A549 (cell line): ENCODE data around the gene CHAC2. TPM values are rescaled to one million over a fixed set of nuclear protein-coding genes. Genes with fewer than 3 reads are reported as not detected.

Experiments
- ATAC-seq, 2 experiments: fragments of 200-7000 bp in 1 of 2; fragments of >200 bp in 1 of 2; cut with Nextera tagmentation in 1 of 2; cut with Tn5 transposase in 1 of 2; 3 replicates each; pipeline versions ENCODE4 v1.8.0 to v1.9.1; 2018 to 2020; ENCODE audit warnings: mild to moderate bottlenecking in 1 of 2, moderate library complexity in 1 of 2
- CTCF ChIA-PET: fragments of 300-600 bp; sonication (Branson Sonifier 250); formaldehyde crosslinking; extraction: SDS; loops from one replicate; lab custom pipeline; 2021; ENCODE audit warnings: antibody characterized with exemption, inconsistent platforms; lab: Yijun Ruan, JAX
- POLR2A ChIA-PET: fragments of 350-600 bp; formaldehyde crosslinking; extraction: SDS; loops from one replicate; lab custom pipeline; 2021; ENCODE audit warnings: antibody characterized with exemption, inconsistent platforms; lab: Yijun Ruan, JAX
- DNase-seq, 2 experiments: peaks; one replicate each; pipeline versions ENCODE4 v3.0.0 to v3.0.0-alpha.2; 2011 to 2016; ENCODE audit warnings: low read depth in 1 of 2, low spot score in 1 of 2
- FAIRE-seq: peaks from 2 replicates; lab custom pipeline; 2011; peaks lifted over from hg19 to GRCh38; lab: Jason Lieb, UNC
- H3K27ac ChIP-seq, 2 experiments: fragments of >200 bp; sonication (Bioruptor Twin); formaldehyde crosslinking; 3 replicates each; pipeline ENCODE4 v1.5.1; 2016 to 2017
- H3K4me1 ChIP-seq: fragments of >200 bp; sonication (Bioruptor Twin); formaldehyde crosslinking; 3 replicates; pipeline ENCODE4 v1.6.1; 2016
- H3K4me2 ChIP-seq: fragments of >200 bp; sonication (Bioruptor Twin); formaldehyde crosslinking; 3 replicates; pipeline ENCODE4 v1.6.1; 2016
- H3K4me3 ChIP-seq: fragments of >200 bp; sonication (Bioruptor Twin); formaldehyde crosslinking; 3 replicates; pipeline ENCODE4 v1.5.1; 2016
- H3K9me3 ChIP-seq: fragments of >200 bp; sonication (Bioruptor Twin); formaldehyde crosslinking; 3 replicates; pipeline ENCODE4 v1.6.1; 2016
- BHLHE40 ChIP-seq: IDR thresholded peaks from 2 replicates; pipeline ENCODE4 v1.6.1; 2012; ENCODE audit warnings: low read depth, low read length, inconsistent platforms
- CBX2 ChIP-seq: fragments of 200-600 bp; sonication (generic); IDR thresholded peaks from 2 replicates; pipeline ENCODE4 v1.6.1; 2016; ENCODE audit warnings: low read depth, mild to moderate bottlenecking, borderline replicate concordance
- CBX8 ChIP-seq: fragments of 200-600 bp; sonication (generic); IDR thresholded peaks from 2 replicates; pipeline ENCODE4 v1.6.1; 2016
- CHD4 ChIP-seq: fragments of 200-600 bp; sonication (generic); IDR thresholded peaks from 2 replicates; pipeline ENCODE4 v1.6.1; 2016; ENCODE audit warnings: antibody characterized with exemption, mild to moderate bottlenecking, borderline replicate concordance
- EHF ChIP-seq: fragments of 250-450 bp; sonication (Bioruptor Pico); IDR thresholded peaks from 2 replicates; pipeline ENCODE4 v1.5.0; 2020; ENCODE audit warnings: mild to moderate bottlenecking
- EHMT2 ChIP-seq: fragments of 200-600 bp; sonication (generic); IDR thresholded peaks from 2 replicates; pipeline ENCODE4 v1.6.1; 2016; ENCODE audit warnings: antibody characterized with exemption, low read depth, mild to moderate bottlenecking, moderate library complexity
- EP300 ChIP-seq, 2 experiments: fragments of >200 bp; sonication (Bioruptor Twin); formaldehyde crosslinking; IDR thresholded peaks; 2 replicates in 1 of 2; 3 replicates in 1 of 2; pipeline ENCODE4 v1.6.1; 2016 to 2017
- FOSB ChIP-seq: fragments of 250-450 bp; sonication (Bioruptor Pico); IDR thresholded peaks from 2 replicates; pipeline ENCODE4 v1.5.0; 2020; ENCODE audit warnings: mild to moderate bottlenecking, moderate library complexity
- GATA3 ChIP-seq: IDR thresholded peaks from 2 replicates; pipeline ENCODE4 v1.6.1; 2012; ENCODE audit warnings: borderline replicate concordance
- HOXA7 ChIP-seq: fragments of 250-450 bp; sonication (Bioruptor Pico); IDR thresholded peaks from 2 replicates; pipeline ENCODE4 v1.5.0; 2020; ENCODE audit warnings: mild to moderate bottlenecking, moderate library complexity
- HOXB13 ChIP-seq: fragments of 250-450 bp; sonication (Bioruptor Pico); IDR thresholded peaks from 2 replicates; pipeline ENCODE4 v1.5.0; 2020; ENCODE audit warnings: low read depth, mild to moderate bottlenecking, moderate library complexity
- JUNB ChIP-seq: fragments of >200 bp; sonication (Bioruptor Twin); formaldehyde crosslinking; IDR thresholded peaks from 2 replicates; pipeline ENCODE4 v1.6.1; 2016
- KDM5A ChIP-seq: fragments of 200-600 bp; sonication (generic); IDR thresholded peaks from 2 replicates; pipeline ENCODE4 v1.6.1; 2016; ENCODE audit warnings: antibody characterized with exemption, mild to moderate bottlenecking
- MAFK ChIP-seq: fragments of 450-650 bp; IDR thresholded peaks from 2 replicates; pipeline ENCODE4 v1.6.1; 2014; ENCODE audit not compliant: partially characterized antibody
- MYC ChIP-seq: IDR thresholded peaks from 2 replicates; pipeline ENCODE4 v1.6.1; 2012; ENCODE audit warnings: mild to moderate bottlenecking, inconsistent platforms, low read length, improper control_type of control experiment, borderline replicate concordance
- NFE2L2 ChIP-seq: fragments of 150-350 bp; conservative IDR thresholded peaks from 2 replicates; pipeline ENCODE4 v1.6.1; 2014; ENCODE audit warnings: low read length
- PHF8 ChIP-seq: fragments of 200-600 bp; sonication (generic); IDR thresholded peaks from 2 replicates; pipeline ENCODE4 v1.6.1; 2016; ENCODE audit warnings: low read depth, mild to moderate bottlenecking, antibody characterized with exemption, moderate library complexity, borderline replicate concordance
- POLR2A ChIP-seq: IDR thresholded peaks from 2 replicates; pipeline ENCODE4 v1.6.1; 2012; ENCODE audit warnings: mild to moderate bottlenecking, low read length
- RARB ChIP-seq: fragments of 250-450 bp; sonication (Bioruptor Pico); IDR thresholded peaks from 2 replicates; pipeline ENCODE4 v1.8.0; 2021; ENCODE audit warnings: mild to moderate bottlenecking, moderate library complexity
- RNF2 ChIP-seq: fragments of 200-600 bp; sonication (generic); IDR thresholded peaks from 2 replicates; pipeline ENCODE4 v1.6.1; 2016; ENCODE audit warnings: low read depth, mild to moderate bottlenecking, antibody characterized with exemption, moderate library complexity, borderline replicate concordance
- SREBF2 ChIP-seq: fragments of 450-650 bp; IDR thresholded peaks from 2 replicates; pipeline ENCODE4 v1.6.1; 2014; ENCODE audit warnings: mild to moderate bottlenecking, moderate library complexity
- TP53 ChIP-seq: fragments of 250-450 bp; sonication (Bioruptor Pico); IDR thresholded peaks from 2 replicates; pipeline ENCODE4 v1.5.0; 2021; ENCODE audit warnings: mild to moderate bottlenecking, moderate library complexity
- ZSCAN20 ChIP-seq: fragments of 250-450 bp; sonication (Bioruptor Pico); IDR thresholded peaks from 2 replicates; pipeline ENCODE4 v1.8.0; 2022; ENCODE audit warnings: mild to moderate bottlenecking, moderate library complexity
- WGBS: methylation state at CpG from one replicate; pipeline ENCODE4 v1.1.6; 2017; ENCODE audit errors: missing lambda C conversion rate; 5-methylcytosine and 5-hydroxymethylcytosine counted together
- polyA plus RNA-seq, 4 experiments: library from polyadenylated mRNA; depleted of rRNA in 3 of 4; stranded (reverse); fragments of >200 nt; fragmentation: RNase III in 1 of 4; extraction: RNeasy Plus Mini Kit Qiagen cat#74134 plus additional on column Dnase treatment in 1 of 4; gene quantifications; 2 replicates in 3 of 4; 3 replicates in 1 of 4; pipeline ENCODE4 v1.2.3, GENCODE V29; 2011 to 2017
- TF ChIP-seq, protein P1 (sequence below): fragments of >200 bp; sonication (Bioruptor Twin); formaldehyde crosslinking; IDR thresholded peaks from 3 replicates; pipeline ENCODE4 v1.5.1; 2016
- TF ChIP-seq, protein P2 (sequence below): IDR thresholded peaks from 2 replicates; pipeline ENCODE4 v1.6.1; 2012
- TF ChIP-seq, protein P3 (sequence below): fragments of >200 bp; sonication (Bioruptor Twin); formaldehyde crosslinking; IDR thresholded peaks from 2 replicates; pipeline ENCODE4 v1.6.1; 2016
- TF ChIP-seq, protein P4 (sequence below): fragments of 150-350 bp; IDR thresholded peaks from 2 replicates; pipeline ENCODE4 v1.6.1; 2014; ENCODE audit warnings: low read depth, mild to moderate bottlenecking, low read length

The CHAC2 gene
- polyA plus RNA-seq, 2 of the 4 experiments (the other 2 are of a cell fraction), result 20.1 to 21.8 TPM

DNA sequence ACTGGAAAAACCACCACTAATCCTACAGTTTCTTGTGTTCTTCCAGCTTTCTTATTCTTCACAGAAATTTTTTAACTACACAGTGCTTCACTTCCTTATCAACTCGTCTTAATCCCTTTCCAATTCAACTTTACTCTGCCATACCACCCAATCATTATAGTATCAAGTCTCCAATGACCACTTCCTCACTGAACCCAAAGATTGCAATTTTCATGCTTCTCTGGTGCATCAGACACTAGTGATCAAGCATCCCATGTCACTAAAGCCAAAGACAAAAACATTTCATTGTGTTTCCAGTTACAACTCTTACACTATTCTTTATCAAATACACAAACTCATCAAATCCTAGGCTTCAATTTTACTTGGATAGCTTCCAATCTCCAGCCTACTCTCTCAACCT, 9.5 kb downstream of the CHAC2 start:
- Histone ChIP-seq H3K4me3 (no peak overlapping the region), H3K4me2 (no peak overlapping the region), H3K9me3 (no peaks in the 10 kb centered on the region), H3K27ac (no peak overlapping the region), H3K4me1 (no peaks in the 10 kb centered on the region)
- FAIRE-seq, result peak; percentile 72
- POLR2A ChIA-PET, result no interaction called here
- CTCF ChIA-PET, result no interaction called here
- WGBS, result 87% methylated on average over 1 of the region's 1 CpG
- no peak for DNase-seq
- TF ChIP-seq SREBF2 (no peak), KDM5A (no peak), TP53 (CRISPR knock-in tag) (no peak), RNF2 (no peak)
- no peak for ATAC-seq

DNA sequence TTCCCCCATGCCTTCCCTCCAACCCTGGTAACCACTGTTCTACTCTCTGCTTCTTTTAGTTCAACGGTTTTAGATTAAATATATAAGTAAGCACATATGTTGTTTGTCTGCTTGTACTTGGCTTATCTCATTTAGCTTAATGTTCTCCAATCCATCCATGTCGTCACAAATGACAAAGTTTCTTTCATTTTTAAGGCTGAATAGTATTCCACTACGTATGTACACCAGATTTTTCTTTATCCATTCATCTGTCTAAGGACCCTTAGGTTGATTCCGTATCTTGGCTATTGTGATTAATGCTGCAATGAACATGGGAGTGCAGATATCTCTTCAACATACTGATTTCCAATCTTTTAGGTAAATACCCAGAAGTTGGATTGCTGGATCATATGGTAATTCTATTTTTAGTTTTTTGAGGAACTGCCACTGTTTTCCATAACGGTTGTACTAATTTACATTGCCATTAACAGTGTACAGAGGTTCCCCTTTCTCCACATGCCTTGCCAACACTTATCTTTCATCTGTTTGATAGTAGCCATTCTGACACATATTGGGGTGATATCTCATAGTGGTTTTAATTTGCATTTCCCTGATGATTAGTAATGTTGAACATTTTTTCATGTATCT, 11.0 kb downstream of the CHAC2 start:
- H3K4me3 ChIP-seq, result no peak overlapping the region
- FAIRE-seq (no peak), DNase-seq (no peak), ATAC-seq (no peak)
- H3K27ac ChIP-seq, result no peak overlapping the region
- 76% methylated on average over 5 of the region's 5 CpGs for WGBS
- ChIA-PET CTCF (interaction anchor here (0.7 to 1.6 kb wide), 2 partner anchors 8 to 10 kb away, joined by 3 to 4 read pairs; no protein-coding TSS in a partner anchor), POLR2A (no interaction called here)
- H3K4me2 ChIP-seq, result no peak overlapping the region
- no peaks in the 10 kb centered on the region for H3K4me1 ChIP-seq
- H3K9me3 ChIP-seq, result no peaks in the 10 kb centered on the region
- TF ChIP-seq TP53 (CRISPR knock-in tag), result no peak
- TF ChIP-seq EHF, result no peak
- no peak for TF ChIP-seq KDM5A
- TF ChIP-seq MYC, result no peak
- TF ChIP-seq HOXB13 (CRISPR knock-in tag), result no peak
- TF ChIP-seq CBX2, result no peak
- TF ChIP-seq RNF2, result no peak
- TF ChIP-seq EP300 (IDR thresholded peaks at IDR 0.05), result no peak
- TF ChIP-seq SREBF2, result no peak
- no peak for TF ChIP-seq HOXA7
- TF ChIP-seq PHF8, result no peak
- no peak for TF ChIP-seq BHLHE40
- TF ChIP-seq FOSB (CRISPR knock-in tag), result no peak
- TF ChIP-seq ZSCAN20 (CRISPR knock-in tag), result no peak
- TF ChIP-seq, protein P1, sequence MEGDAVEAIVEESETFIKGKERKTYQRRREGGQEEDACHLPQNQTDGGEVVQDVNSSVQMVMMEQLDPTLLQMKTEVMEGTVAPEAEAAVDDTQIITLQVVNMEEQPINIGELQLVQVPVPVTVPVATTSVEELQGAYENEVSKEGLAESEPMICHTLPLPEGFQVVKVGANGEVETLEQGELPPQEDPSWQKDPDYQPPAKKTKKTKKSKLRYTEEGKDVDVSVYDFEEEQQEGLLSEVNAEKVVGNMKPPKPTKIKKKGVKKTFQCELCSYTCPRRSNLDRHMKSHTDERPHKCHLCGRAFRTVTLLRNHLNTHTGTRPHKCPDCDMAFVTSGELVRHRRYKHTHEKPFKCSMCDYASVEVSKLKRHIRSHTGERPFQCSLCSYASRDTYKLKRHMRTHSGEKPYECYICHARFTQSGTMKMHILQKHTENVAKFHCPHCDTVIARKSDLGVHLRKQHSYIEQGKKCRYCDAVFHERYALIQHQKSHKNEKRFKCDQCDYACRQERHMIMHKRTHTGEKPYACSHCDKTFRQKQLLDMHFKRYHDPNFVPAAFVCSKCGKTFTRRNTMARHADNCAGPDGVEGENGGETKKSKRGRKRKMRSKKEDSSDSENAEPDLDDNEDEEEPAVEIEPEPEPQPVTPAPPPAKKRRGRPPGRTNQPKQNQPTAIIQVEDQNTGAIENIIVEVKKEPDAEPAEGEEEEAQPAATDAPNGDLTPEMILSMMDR, result no peak
- TF ChIP-seq EHMT2, result no peak
- no peak for TF ChIP-seq POLR2A
- TF ChIP-seq, protein P2, sequence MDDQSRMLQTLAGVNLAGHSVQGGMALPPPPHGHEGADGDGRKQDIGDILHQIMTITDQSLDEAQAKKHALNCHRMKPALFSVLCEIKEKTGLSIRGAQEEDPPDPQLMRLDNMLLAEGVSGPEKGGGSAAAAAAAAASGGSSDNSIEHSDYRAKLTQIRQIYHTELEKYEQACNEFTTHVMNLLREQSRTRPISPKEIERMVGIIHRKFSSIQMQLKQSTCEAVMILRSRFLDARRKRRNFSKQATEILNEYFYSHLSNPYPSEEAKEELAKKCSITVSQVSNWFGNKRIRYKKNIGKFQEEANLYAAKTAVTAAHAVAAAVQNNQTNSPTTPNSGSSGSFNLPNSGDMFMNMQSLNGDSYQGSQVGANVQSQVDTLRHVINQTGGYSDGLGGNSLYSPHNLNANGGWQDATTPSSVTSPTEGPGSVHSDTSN, result no peak
- TF ChIP-seq CBX8, result no peak

DNA sequence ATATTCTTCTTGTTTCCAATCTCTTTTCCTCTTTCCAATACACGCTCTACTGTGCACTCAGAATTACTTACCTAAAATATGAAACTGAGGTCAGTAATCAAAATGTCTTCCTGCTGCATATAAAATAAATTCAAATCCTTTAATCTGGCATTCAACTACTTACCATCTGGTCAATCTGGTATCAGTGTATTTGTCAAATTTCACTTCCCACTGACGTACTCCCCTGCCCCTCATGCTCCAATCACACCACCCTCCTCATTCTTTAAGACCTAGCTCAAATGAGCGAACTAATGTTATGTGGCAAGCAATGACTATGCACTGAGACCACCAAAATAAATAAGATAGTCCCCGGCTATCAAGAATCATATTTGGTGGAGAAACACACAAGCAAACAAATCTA, 12.5 kb downstream of the CHAC2 start:
- Histone ChIP-seq H3K4me3 (no peak overlapping the region), H3K4me1 (peaks cover 4% of the 10 kb centered on the region; the same call in 1 of the 3 replicates), H3K4me2 (no peak overlapping the region), H3K9me3 (no peaks in the 10 kb centered on the region), H3K27ac (no peak overlapping the region)
- no peak for ATAC-seq
- DNase-seq, result no peak
- ChIA-PET CTCF (no interaction called here), POLR2A (no interaction called here)
- no peak for TF ChIP-seq NFE2L2
- TF ChIP-seq MAFK, result no peak
- TF ChIP-seq, protein P3, sequence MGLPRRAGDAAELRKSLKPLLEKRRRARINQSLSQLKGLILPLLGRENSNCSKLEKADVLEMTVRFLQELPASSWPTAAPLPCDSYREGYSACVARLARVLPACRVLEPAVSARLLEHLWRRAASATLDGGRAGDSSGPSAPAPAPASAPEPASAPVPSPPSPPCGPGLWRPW, result no peak
- no peak for TF ChIP-seq RARB
- TF ChIP-seq JUNB, result no peak
- TF ChIP-seq HOXB13 (CRISPR knock-in tag), result no peak
- TF ChIP-seq GATA3, result no peak
- TF ChIP-seq BHLHE40, result no peak
- TF ChIP-seq, protein P4, sequence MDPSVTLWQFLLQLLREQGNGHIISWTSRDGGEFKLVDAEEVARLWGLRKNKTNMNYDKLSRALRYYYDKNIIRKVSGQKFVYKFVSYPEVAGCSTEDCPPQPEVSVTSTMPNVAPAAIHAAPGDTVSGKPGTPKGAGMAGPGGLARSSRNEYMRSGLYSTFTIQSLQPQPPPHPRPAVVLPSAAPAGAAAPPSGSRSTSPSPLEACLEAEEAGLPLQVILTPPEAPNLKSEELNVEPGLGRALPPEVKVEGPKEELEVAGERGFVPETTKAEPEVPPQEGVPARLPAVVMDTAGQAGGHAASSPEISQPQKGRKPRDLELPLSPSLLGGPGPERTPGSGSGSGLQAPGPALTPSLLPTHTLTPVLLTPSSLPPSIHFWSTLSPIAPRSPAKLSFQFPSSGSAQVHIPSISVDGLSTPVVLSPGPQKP, result no peak
- TF ChIP-seq PHF8, result no peak
- TF ChIP-seq CBX2, result no peak
- no peak for TF ChIP-seq CHD4
- 89% methylated on average over 4 of the region's 4 CpGs for WGBS
- no peak for FAIRE-seq
